Loucy (cell line): ENCODE data around the gene PTPRN2.

ENCODE experiments used
- CTCF ChIP-seq: fragments of 200-600 bp; sonication (generic); conservative IDR thresholded peaks from 2 replicates; pipeline ENCODE4 v1.5.1; 2014; ENCODE audit warnings: mild to moderate bottlenecking, antibody characterized with exemption, low read length
- EZH2phosphoT487 ChIP-seq: fragments of 200-600 bp; IDR thresholded peaks from 2 replicates; pipeline ENCODE4 v1.6.1; 2018; ENCODE audit warnings: antibody characterized with exemption, mild to moderate bottlenecking, moderate library complexity, borderline replicate concordance

DNA sequence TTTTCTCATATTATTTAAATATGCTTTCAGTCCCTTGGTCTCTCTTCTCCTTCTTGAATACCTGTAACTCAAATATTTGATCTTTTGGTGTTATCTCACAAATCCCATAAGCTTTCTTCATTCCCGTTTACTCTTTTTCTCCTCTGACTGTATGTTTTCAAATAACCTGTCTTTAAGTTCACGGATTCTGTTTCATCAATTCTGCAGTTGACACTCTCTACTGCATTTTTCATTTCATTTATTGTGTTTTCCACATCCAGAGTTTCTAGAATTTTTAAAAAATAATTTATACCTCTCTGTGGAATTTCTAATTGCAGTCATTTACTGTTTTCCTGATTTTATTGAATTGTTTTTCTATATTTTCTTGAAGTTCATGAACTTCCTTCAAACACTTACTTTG, 298.4 kb downstream of the PTPRN2 start:
- TF ChIP-seq CTCF (no peak), EZH2phosphoT487 (no peak)
